CD4-positive, alpha-beta T cell treated with Interferon alpha-2 for 1 hour (primary cell): ENCODE data around the gene CFL1.
"Not testable (repeated sequence)": the region's sequence is repeated elsewhere in the genome, so short reads cannot be mapped to it uniquely, and the experiment has no call there.

Experiments used
- DNase-seq, 2 donors: peaks; one replicate each; pipeline ENCODE4 v3.0.0-alpha.2; 2020 to 2022

CFL1 gene

GRCh38 chr11:65856689-65857499 lies 1.1 kb downstream of the CFL1 start:
- DNase-seq: peak; percentile 80 to 87

DNA sequence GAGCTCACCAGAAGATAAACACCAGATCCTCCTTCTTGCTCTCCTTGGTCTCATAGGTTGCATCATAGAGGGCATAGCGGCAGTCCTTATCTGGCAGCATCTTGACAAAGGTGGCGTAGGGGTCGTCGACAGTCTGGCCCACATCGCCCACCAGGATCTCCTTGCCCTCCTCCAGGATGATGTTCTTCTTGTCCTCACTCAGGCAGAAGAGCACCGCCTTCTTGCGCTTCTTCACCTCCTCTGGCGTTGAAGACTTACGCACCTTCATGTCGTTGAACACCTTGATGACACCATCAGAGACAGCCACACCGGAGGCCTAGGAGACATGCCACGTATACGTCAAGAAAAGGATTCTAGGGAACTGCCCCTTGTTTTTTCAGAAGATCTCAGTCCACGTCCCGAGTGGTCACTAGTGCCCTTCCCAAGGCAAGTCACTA lies 2.0 kb downstream of the CFL1 start:
- DNase-seq: no peak

DNA sequence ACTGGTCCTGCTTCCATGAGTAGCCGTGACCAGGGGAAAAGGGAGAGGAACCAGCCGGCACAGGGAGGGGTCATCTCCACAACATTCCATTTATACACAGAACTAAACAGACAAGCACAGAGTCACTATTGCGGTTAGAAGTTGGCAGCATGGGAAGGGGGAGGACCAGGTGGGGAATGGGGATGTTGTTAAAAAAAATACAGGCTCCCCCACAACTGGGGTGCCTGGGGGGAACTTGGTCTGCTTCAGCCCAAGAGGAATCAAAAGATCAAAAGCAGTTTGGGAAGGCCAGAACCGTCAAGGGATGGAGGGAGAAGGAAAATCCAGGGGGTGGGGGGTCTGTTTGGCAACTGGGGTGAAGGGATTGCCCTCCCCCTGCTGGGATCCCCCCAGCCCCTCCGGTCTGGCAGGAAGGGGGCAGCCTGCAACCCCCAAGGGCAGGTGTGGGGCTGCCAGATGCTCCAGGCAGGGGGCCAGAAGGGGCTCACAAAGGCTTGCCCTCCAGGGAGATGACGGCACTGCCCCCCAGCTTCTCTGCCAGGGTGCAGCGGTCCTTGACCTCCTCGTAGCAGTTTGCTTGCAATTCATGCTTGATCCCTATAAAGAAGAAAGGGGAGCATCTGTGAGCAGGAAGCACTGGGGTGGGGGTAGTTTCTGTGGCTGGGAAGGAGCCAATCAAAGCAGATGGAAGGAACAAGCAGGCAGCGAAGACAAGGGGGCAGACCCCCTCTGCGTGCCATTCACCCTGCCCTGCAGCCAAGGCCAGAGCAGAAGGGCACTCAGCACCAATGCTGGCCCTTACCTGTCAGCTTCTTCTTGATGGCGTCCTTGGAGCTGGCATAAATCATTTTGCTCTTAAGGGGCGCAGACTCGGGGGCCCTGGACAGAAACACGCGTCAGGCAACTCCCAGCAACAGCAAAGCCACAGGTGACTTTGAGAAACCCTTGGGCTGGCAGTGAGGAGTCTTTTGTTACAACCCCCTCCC lies 2.8 kb downstream of the CFL1 start:
- DNase-seq: no peak

GRCh38 chr11:65854161-65854592 lies 3.8 kb downstream of the CFL1 start:
- DNase-seq: no peak

DNA sequence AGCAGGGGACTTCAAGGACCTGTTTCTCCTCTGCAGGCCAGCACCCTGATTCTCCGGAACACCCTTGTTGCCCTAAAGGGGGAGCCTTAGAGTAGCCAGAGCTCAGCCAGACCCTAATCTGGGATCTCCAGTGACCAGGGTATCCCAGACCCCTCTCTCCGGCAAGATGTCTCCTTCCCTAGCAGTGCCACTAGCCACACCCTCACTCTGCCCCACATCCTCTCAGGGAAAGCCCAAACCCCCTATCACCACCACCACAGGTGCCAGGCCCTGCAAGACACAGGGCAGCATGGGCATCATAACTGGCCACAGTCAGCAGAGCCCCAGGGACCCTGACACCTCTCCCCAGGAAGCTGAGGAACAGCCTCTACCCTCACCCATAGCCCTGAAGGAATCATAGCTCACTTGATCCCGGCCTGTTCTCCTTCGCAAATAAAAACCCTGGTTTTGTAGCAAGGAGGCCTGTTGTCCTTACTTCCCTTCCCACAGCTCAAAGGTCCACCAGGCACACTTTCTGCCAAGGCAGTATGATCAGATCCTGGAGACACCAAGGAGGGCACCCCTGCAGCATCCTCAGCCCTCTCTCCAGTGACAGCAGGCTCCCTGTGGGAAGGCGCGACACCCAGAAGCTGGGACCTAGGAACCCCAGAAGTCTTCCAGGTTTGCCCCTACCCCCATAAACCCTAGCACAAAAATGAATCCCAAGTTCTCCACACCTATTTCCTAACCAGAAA lies 4.6 kb downstream of the CFL1 start:
- DNase-seq: no peak

DNA sequence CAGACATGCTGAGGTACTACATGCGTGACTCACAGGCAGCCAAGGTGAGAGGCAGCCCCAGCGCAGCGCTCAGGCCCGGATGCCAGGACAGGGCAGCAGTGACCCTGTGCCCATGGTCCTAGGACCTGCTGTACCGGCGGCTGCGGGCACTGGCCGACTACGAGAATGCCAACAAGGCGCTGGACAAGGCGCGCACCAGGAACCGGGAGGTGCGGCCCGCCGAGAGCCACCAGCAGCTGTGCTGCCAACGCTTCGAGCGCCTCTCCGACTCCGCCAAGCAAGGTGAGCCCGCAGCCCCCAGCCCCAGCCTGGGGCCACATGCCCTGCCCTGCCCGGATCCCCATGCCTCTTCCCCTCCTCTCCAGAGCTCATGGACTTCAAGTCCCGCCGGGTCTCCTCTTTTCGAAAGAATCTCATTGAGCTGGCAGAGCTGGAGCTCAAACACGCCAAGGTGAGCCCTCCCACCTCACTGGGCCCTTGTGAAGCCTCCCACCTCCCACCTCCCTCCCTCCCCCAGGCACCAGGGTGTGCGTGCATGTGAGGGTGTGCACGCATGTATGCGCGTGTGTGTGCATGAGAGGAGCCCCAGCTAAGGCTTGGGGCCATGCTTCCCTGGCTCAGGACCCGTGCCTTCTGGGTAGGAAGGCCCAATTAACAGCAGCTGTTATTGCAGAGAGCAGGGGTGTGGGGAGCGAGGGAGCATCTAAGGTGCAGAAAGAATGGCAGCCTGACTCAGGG lies 5.3 kb downstream of the CFL1 start:
- DNase-seq: no peak

GRCh38 chr11:65851811-65852507 lies 6.0 kb downstream of the CFL1 start:
- DNase-seq: no peak

- DNase-seq: peak in 1 of 2 donors; percentile 38
These were observed 6.8 kb downstream of the CFL1 start for GRCh38 chr11:65851083-65851579.

DNA sequence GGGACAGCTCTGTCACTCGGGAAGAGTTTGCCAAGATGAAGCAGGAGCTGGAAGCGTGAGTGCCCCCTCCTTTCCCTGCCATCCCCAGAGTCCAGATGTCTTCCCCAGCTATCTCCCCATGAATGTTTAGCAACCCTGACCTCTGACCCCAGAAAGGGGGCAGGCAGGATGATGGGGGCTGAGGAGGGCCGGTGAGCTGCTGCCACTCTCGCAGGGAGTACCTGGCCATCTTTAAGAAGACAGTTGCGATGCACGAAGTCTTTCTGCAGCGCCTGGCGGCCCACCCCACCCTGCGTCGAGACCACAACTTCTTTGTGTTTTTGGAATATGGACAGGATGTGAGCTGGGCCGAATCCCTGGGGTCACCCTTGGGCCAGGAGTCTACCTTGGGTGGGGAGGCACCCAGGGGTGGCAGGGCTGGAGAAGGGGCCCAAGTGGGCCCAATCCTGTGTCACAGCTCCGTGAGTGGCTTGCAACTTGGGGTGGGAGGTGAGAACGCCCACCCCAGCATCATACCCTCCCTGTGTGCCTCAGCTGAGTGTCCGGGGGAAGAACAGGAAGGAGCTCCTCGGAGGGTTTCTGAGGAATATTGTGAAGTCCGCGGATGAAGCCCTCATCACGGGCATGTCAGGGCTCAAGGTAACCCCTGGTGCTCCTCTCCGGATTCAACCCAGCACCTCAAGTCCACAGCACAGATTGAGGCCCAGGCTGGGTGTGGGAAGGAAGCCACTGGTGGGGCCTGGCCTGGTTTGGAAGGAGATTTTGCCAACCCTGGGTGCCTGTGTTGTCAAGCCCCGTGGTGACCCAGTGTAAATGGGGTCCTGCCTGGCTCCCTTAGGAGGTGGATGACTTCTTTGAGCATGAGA lies 7.5 kb downstream of the CFL1 start:
- DNase-seq: no peak

DNA sequence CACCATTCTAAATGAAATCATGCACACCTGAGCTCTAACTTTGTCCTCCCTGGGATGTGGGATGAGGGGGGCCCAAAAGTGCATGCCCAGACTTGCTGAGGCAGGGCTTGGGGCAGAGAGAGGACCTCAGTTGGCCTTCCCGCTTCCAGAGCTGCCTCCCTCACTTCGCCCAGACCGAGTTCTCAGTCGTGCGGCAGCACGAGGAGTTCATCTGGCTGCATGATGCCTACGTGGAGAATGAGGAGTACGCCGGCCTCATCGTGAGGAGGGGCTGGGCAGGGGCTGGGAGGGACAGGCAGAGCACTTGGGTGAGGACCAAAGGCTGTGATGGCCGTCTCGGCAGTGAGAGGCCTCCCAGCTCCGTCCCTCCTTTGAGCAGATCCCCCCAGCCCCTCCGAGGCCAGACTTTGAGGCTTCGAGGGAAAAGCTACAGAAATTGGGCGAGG lies 8.2 kb downstream of the CFL1 start:
- no peak for DNase-seq

- no peak for DNase-seq
These were observed 8.6 kb downstream of the CFL1 start for GRCh38 chr11:65849366-65849765.

DNA sequence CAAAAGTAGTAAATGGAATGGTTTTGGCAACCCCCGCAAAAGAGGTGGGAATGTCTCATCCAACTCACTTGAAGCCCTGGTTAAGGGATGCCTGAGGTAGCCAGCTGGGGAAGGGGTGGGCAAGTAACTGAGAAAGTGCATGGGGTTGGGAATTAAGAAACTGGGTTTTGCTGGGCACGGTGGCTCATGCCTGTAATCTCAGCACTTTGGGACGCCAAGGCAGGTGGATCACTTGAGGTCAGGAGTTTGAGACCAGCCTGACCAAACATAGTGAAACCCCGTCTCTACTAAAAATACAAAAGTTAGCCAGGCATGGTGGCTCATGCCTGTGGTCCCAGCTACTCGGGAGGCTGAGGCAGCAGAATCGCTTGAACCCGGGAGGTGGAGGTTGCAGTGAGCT lies 9.3 kb downstream of the CFL1 start:
- DNase-seq: not testable (repeated sequence)

DNA sequence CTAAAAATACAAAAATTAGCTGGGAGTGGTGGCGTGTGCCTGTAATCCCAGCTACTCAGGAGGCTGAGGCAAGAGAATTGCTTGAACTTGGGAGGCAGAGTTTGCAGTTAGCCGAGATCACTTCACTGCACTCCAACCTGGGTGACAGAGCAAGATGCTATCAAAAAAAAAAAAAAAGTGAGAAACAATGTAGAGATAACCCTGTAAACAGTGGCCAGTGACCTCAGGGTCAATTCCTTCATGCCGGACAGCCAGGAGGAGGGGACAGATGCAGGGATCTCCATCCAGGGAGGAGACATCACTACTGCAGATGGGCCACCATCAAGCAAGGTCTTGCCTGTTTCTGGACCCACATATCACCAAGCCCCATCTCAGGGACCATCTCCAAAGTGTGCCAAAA lies 10.2 kb downstream of the CFL1 start:
- no peak for DNase-seq

DNA sequence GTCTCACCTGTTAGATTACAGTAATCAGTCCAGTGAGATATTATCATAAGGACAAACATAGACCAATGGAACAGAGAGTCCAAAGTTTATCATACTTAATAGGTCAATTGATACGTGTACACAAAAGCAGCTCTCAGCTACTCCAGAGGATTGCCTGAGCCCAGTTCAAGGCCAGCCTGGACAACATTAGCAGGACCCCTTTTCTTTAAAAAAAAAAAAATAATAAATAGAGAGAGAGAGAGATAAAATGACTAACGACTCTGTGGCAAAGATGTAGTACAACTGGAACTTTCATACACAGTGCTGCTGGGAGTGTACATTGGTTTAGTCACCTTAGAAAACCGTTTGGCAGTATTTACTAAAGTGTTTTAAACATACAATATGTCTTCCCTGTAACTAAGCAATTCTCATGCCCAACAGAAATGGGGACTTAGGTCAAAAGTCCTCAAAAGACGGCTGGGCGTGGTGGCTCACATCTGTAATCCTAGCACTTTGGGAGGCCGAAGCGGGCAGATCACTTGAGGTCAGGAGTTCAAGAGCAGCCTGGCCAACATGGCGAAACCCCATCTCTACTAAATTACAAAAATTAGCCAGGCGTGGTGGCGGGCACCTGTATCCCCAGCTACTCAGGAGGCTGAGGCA lies 13.6 kb downstream of the CFL1 start:
- no peak for DNase-seq

DNA sequence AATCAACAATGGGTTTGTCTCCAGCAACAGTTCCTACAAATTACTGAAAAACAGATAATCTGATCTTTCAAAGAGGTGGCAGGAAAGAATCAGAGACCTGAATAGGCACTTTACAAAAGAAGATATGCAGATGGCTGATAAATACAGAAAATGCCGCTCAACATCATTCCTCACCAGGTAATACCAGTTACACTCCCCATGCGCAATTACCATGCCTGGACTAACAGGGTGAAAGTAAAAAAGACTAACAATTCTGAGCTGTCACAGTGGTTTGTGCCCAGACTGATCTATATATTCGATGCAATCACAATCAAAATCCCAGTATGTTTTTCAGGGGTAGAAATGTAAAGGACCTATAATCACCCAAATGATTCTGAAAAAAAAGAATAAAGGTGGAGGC lies 14.2 kb downstream of the CFL1 start:
- no peak for DNase-seq

GRCh38 chr11:65842144-65842543 lies 15.8 kb downstream of the CFL1 start:
- DNase-seq: no peak

- no peak for DNase-seq
These were observed 23.8 kb downstream of the CFL1 start for GRCh38 chr11:65834202-65834601.

GRCh38 chr11:65833297-65834030 lies 24.5 kb downstream of the CFL1 start, which contains the start of gene SNX32:
Gene SNX32 (plus strand): TSS chr11:65833963. CDS start chr11:65834066, 103 bp downstream.
- DNase-seq: peak; percentile 93 to 96

GRCh38 chr11:65832231-65832630 lies 25.7 kb downstream of the CFL1 start:
- not testable (repeated sequence) for DNase-seq
